ENCODE measurements around the gene LRP4. TPM values are rescaled to one million over a fixed set of nuclear protein-coding genes. Genes with fewer than 3 reads are reported as not detected.

LRP4 gene
- total RNA-seq, 1 experiment from 2014 or later, result 11.6 TPM

DNA sequence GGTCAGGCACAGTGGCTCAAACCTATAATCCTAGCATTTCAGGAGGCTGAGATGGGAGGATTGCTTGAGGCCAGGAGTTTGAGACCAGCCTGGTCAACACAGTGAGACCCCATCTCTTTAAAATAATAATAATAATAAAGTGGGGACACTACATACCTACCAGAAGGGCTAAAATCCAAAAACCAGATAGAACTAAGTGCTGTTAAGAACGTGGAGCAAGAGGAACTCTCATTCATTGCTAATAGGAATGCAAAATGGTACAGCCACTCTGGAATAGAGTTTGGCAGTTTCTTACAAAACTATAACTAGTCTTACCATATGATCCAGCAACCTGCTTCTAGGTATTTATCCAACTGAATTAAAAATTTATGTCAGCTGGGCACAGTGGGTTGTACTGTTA lies 81.9 kb downstream of the LRP4 start:
- H3K4ac ChIP-seq (ENCODE audit: low read depth, low read length), result no peak overlapping the region
- H4K20me1 ChIP-seq (ENCODE audit: control insufficient read depth, insufficient read depth, insufficient read length), result no peaks in the 10 kb centered on the region
- H2BK15ac ChIP-seq (ENCODE audit: low read depth, low read length), result no peak overlapping the region
- H3K4me3 Mint-ChIP-seq, result no peak overlapping the region
- H3K4me1 Mint-ChIP-seq, result peaks cover 30 to 33% of the 10 kb centered on the region in 2 experiments
- H3K36me3 Mint-ChIP-seq (ENCODE audit: insufficient read depth in 1 of 3, low read depth in 3 of 3), result peaks cover 0 to 2% (median 0%) of the 10 kb centered on the region in 3 experiments; a peak in 2 of 7 replicates
- no peak overlapping the region for H2BK12ac ChIP-seq (ENCODE audit: insufficient read length, low read depth, low read length)
- no CpG with 5 or more reads among the region's 1 CpG for WGBS (ENCODE audit: extremely low coverage, insufficient read length, low lambda C conversion rate)
- H3K4me1 ChIP-seq (ENCODE audit: insufficient read depth, low read length), result peaks cover 3% of the 10 kb centered on the region; the same call in 1 of the 2 replicates
- no peaks in the 10 kb centered on the region for H3K27me3 ChIP-seq (ENCODE audit: insufficient read depth, low read length)
- no peak overlapping the region for H4K8ac ChIP-seq (replicated peaks; ENCODE audit: insufficient read length, low read depth, low read length)
- H3K27me3 Mint-ChIP-seq (ENCODE audit: low read depth), result no peaks in the 10 kb centered on the region
- H4K91ac ChIP-seq (ENCODE audit: insufficient read length, low read depth, low read length), result no peak overlapping the region
- H2BK20ac ChIP-seq (ENCODE audit: low read depth, low read length, poor library complexity, severe bottlenecking), result no peak overlapping the region
- H3K79me1 ChIP-seq (ENCODE audit: insufficient read depth, low read depth, low read length, poor library complexity, severe bottlenecking), result peaks cover 21% of the 10 kb centered on the region
- peaks cover 48% of the 10 kb centered on the region; the same call in 1 of the 2 replicates for H3K79me2 ChIP-seq (ENCODE audit: insufficient read depth, low read length)
- no peak overlapping the region for H2BK120ac ChIP-seq (ENCODE audit: low read depth, low read length, poor library complexity, severe bottlenecking)
- H3K4me2 ChIP-seq (ENCODE audit: insufficient read depth, insufficient read length, low read length), result no peak overlapping the region
- H3K14ac ChIP-seq (ENCODE audit: insufficient read depth, low read length), result no peak overlapping the region
- no peaks in the 10 kb centered on the region for H3K9me3 Mint-ChIP-seq
- no peak overlapping the region for H3K56ac ChIP-seq (ENCODE audit: insufficient read length, low read depth, low read length)
- H4K5ac ChIP-seq (ENCODE audit: insufficient read length, low read depth, low read length), result no peak overlapping the region
- DNase-seq, result no peak
- H3K23ac ChIP-seq (ENCODE audit: insufficient read length, low read depth, low read length), result no peak overlapping the region
- TF ChIP-seq, protein P1, sequence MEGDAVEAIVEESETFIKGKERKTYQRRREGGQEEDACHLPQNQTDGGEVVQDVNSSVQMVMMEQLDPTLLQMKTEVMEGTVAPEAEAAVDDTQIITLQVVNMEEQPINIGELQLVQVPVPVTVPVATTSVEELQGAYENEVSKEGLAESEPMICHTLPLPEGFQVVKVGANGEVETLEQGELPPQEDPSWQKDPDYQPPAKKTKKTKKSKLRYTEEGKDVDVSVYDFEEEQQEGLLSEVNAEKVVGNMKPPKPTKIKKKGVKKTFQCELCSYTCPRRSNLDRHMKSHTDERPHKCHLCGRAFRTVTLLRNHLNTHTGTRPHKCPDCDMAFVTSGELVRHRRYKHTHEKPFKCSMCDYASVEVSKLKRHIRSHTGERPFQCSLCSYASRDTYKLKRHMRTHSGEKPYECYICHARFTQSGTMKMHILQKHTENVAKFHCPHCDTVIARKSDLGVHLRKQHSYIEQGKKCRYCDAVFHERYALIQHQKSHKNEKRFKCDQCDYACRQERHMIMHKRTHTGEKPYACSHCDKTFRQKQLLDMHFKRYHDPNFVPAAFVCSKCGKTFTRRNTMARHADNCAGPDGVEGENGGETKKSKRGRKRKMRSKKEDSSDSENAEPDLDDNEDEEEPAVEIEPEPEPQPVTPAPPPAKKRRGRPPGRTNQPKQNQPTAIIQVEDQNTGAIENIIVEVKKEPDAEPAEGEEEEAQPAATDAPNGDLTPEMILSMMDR (conservative IDR thresholded peaks at IDR 0.05), result no peak
- H2AK5ac ChIP-seq (ENCODE audit: insufficient read length, low read length), result no peak overlapping the region
- H2AFZ ChIP-seq (ENCODE audit: low read length), result no peak overlapping the region
- H3K27ac ChIP-seq (ENCODE audit: insufficient read length, low read depth, low read length), result no peak overlapping the region
- H2BK5ac ChIP-seq (ENCODE audit: insufficient read length, low read length), result no peak overlapping the region
- no peak overlapping the region for H3T11ph ChIP-seq (ENCODE audit: low read length)
- H3K9ac ChIP-seq (ENCODE audit: extremely low read depth, insufficient read length, low read length), result no peak overlapping the region
- no peak overlapping the region for H3K27ac Mint-ChIP-seq
- H3K18ac ChIP-seq (ENCODE audit: insufficient read length, low read depth, low read length), result no peak overlapping the region
- no peaks in the 10 kb centered on the region for H3K23me2 ChIP-seq (ENCODE audit: insufficient read length, low read depth, low read length, poor library complexity, severe bottlenecking)
- H3K9me3 ChIP-seq (ENCODE audit: control insufficient read depth, low read depth, low read length), result no peaks in the 10 kb centered on the region
